ENCODE results near the gene BPGM.
A peak's percentile ranks its signal among the peaks of the same experiment; 100 is the strongest.

BPGM gene

GRCh38 chr7:134699021-134699818, 52.6 kb downstream of the BPGM start:
- DNase-seq: no peak

GRCh38 chr7:134699899-134700298, 53.2 kb downstream of the BPGM start:
- DNase-seq: no peak

GRCh38 chr7:134701272-134701671, 54.6 kb downstream of the BPGM start:
- peak; percentile 9 for DNase-seq

- no peak for DNase-seq
Observed at GRCh38 chr7:134702366-134703240, 56.0 kb downstream of the BPGM start.

GRCh38 chr7:134703241-134703594, 56.6 kb downstream of the BPGM start:
- no peak for DNase-seq

- no peak for DNase-seq
Observed at GRCh38 chr7:134703782-134704181, 57.1 kb downstream of the BPGM start.

- no peak for DNase-seq
Observed at GRCh38 chr7:134704827-134705226, 58.2 kb downstream of the BPGM start.

- DNase-seq: no peak
Observed at GRCh38 chr7:134705716-134706115, 59.1 kb downstream of the BPGM start.

- DNase-seq: no peak
Observed at GRCh38 chr7:134706468-134706867, 59.8 kb downstream of the BPGM start.

- no peak for DNase-seq
Observed at GRCh38 chr7:134707663-134708378, 61.2 kb downstream of the BPGM start.

GRCh38 chr7:134708692-134709091, 62.0 kb downstream of the BPGM start:
- DNase-seq: no peak

- no peak for DNase-seq
Observed at GRCh38 chr7:134709197-134709596, 62.5 kb downstream of the BPGM start.

- no peak for DNase-seq
Observed at GRCh38 chr7:134710511-134710853, 63.8 kb downstream of the BPGM start.

- peak; percentile 86 for DNase-seq
Observed at GRCh38 chr7:134710854-134711624, 64.4 kb downstream of the BPGM start.

GRCh38 chr7:134712196-134712595, 65.5 kb downstream of the BPGM start:
- DNase-seq: no peak

GRCh38 chr7:134714470-134715205, 68.0 kb downstream of the BPGM start:
- no peak for DNase-seq

- DNase-seq: no peak
Observed at GRCh38 chr7:134718211-134718875, 71.7 kb downstream of the BPGM start.

- DNase-seq: no peak
Observed at GRCh38 chr7:134720091-134720935, 73.7 kb downstream of the BPGM start.

GRCh38 chr7:134721171-134721570, 74.5 kb downstream of the BPGM start:
- DNase-seq: no peak

- no peak for DNase-seq
Observed at GRCh38 chr7:134722786-134723322, 76.2 kb downstream of the BPGM start.
